ENCODE data around the gene GDAP1L1.
"Not testable (repeated sequence)": the region's sequence is repeated elsewhere in the genome, so short reads cannot be mapped to it uniquely, and the experiment has no call there.

The GDAP1L1 gene

DNA sequence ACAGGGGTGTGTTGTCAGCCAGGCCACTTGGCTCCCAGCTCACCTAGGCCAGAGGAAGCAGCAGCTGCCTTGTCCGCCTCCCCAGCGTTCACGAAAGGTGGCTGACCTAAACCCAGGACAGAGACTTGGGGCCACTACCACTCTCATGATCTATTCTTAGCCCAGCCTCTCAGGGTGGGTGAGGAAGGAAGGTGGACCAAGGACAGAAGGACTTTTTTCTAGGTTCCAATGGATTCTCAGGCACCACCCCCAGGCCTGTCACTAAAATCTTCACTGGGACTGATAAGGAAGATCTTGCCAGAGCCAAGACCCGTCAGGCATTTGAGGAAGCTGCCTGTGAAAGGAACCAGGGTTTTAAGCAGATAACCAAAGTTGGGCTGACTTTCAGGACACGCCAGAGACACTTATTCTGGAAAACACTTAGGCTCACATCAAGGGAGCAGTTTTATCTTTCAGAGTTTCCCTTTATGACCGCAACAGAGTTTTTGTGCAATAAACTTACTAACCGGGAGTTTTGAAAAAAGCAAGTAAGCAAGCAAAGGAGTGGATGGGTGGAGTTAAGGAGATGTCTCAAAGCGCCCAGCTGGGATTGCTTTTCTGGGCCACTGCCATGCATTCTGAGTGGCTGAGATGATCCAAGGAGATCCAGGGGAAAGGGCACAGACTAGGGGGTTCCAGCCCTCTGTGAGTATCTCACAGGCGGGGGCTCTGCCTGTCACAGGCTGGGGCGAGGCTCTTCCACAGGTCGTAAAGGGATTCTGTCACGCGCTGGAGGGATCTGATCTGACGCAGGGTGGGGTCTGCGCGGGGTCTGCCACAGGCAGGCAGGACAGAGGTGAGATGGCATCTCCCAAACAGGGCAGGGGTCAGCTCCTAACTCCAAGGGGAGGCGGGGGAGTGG is 62.9 kb downstream of the GDAP1L1 start:
- no peak for DNase-seq (ENCODE audit: low spot score in 2 of 2)
- H3K4me3 ChIP-seq, result peak overlapping the region; percentile 77

DNA sequence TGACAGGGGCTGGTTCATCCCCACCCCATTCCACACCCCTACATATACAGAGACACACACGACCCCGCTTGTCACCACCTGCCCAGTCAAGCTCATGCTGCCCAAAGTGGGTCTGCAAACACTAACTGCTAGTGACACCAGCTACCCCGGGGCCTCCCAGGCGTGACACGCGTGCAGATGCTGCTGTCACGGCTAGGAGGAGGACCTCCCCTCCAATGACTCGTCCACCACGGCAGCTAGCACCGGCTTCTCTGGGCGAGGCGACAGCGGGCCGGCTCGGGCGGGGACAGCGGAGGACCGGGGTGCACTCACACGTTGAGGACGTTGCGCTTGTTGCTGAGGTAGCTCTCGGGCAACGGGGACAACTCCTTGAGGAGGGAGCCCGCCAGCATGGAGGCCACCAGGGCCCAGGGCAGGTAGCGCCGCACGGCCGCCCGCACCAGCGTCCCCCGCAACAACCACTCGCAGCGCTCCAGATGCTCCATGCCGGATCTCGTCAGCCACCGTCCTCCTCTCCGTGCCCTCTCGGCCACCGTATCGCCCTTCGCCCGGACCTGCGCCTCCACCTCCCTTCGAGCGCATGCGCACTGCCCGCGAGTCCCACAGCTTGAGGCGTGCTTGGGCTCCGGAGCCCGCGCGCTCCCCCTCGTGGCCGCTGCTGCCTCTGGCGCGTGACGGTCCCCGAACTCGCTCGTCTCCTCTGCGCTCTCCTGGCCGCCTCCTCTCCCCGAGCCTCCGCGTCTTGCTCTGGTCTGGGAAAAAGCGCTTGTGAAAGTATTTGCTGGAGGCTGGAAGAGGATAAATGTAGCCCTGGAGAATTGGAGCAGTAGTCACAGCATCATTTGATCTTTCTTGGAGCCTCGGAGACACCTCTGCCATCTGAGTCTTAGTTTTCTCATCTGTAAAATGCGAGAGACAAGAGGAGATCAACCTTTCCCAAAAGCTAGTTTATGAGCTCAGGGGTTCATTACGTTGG is 63.8 kb downstream of the GDAP1L1 start, which contains the start of gene FITM2:
Gene FITM2 (minus strand): TSS at position 539 of the 976 bp plus-strand sequence. CDS start 54 bp downstream, at position 485.
- Histone ChIP-seq H3K27me3 (ENCODE audit: low read depth) (no peaks in the 10 kb centered on the region), H3K36me3 (replicated peaks) (no peaks in the 10 kb centered on the region), H3K4me1 (no peaks in the 10 kb centered on the region), H3K4me3 (peak within 1 kb of the TSS; percentile 77), H3K9me3 (no peaks in the 10 kb centered on the region)
- peak; percentile 85 to 98 for DNase-seq (ENCODE audit: low spot score in 2 of 2)
- in situ Hi-C loops (cut with MboI; ENCODE audit: low sequenced_read_pairs), result loop anchor here (5.0 kb wide), 1 partner anchor 94 kb away; no protein-coding TSS in a partner anchor

More for the DNA sequence above, 62.9 kb downstream of the GDAP1L1 start:
- in situ Hi-C loops (cut with MboI; ENCODE audit: low sequenced_read_pairs), result loop anchor here (5.0 kb wide), 1 partner anchor 93 kb away; no protein-coding TSS in a partner anchor
- H3K36me3 ChIP-seq (replicated peaks), result no peaks in the 10 kb centered on the region
- no peaks in the 10 kb centered on the region for H3K27me3 ChIP-seq (ENCODE audit: low read depth)
- no peaks in the 10 kb centered on the region for H3K9me3 ChIP-seq
- H3K4me1 ChIP-seq, result no peaks in the 10 kb centered on the region

DNA sequence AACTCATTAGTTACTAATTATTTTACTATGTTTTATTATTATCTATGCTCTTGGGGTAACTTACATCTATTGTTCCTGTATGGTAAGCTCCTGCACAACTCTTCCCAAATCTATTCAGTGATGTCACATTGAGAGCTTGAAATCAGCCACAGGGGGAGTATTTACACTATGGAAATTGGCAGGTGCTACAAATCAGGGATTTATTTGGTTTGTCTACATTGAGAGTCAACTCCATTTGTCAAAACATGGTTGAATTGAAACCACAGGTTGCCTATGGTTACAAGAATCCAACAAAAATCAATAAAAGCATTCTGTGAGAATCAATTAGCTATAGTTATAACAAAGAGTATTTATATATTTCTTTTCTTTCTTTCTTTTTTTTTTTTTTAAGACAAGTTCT is 67.8 kb downstream of the GDAP1L1 start:
- Histone ChIP-seq H3K27me3 (ENCODE audit: low read depth) (no peaks in the 10 kb centered on the region; the same call in 1 of the 2 replicates), H3K36me3 (replicated peaks) (no peaks in the 10 kb centered on the region), H3K4me1 (no peaks in the 10 kb centered on the region), H3K4me3 (no peak overlapping the region), H3K9me3 (no peaks in the 10 kb centered on the region)
- DNase-seq (ENCODE audit: low spot score in 2 of 2), result no peak
- in situ Hi-C loops (cut with MboI; ENCODE audit: low sequenced_read_pairs), result loop anchor here (5.0 kb wide), 1 partner anchor 98 kb away; no protein-coding TSS in a partner anchor

DNA sequence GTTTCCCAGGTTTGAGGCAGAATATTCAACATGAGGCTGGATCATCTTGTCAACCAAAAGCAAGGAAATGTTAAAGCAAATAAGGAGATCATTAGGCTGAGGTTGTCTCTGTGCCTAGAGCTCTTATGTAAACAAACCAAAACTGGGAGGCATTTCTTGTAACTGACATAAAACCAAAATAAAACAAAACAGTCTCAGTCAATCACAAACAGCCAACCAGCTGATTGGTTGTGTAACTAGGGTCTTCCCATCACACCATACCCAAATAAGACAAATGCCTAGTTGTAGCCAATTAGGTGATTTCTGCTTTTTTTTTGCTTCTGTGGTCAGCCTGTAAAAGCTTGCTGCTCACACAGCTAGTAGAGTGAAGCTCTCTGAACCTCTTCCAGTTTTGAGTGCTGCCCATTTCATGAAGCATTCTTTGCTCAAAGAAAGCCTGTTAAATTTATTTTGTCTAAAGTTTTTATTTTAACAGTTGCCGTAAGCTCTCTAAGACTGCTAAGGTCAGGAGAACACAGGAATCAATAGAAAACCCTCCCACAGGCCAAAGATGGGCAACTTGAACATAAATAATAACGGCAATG is 72.8 kb downstream of the GDAP1L1 start:
- H3K4me1 ChIP-seq, result no peaks in the 10 kb centered on the region
- DNase-seq (ENCODE audit: low spot score in 2 of 2), result no peak
- no peaks in the 10 kb centered on the region; the same call in 1 of the 2 replicates for H3K27me3 ChIP-seq (ENCODE audit: low read depth)
- H3K9me3 ChIP-seq, result no peaks in the 10 kb centered on the region
- H3K4me3 ChIP-seq, result no peak overlapping the region
- in situ Hi-C loops (cut with MboI; ENCODE audit: low sequenced_read_pairs), result no loop called here
- H3K36me3 ChIP-seq (replicated peaks), result no peaks in the 10 kb centered on the region

DNA sequence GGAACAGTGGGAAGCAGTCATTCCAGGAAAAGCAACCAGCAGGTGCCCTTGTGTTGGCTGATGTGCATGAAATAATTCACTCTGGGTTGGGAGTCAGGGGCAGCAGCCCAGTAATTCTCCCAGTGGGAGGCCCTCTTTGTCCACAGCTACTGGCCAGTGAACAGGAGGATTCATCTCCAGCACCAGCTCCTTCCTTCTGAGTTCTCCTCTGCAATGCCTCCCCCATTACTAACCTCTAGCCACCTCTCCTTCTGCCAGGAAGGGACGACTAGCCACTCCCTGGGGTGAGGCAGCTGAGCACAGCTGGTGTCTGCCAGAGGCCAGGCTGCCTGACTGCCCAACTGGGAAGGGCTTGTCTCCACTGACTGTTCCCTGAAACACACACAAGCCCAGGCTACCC is 77.2 kb downstream of the GDAP1L1 start:
- H3K27me3 ChIP-seq (ENCODE audit: low read depth), result no peaks in the 10 kb centered on the region
- in situ Hi-C loops (cut with MboI; ENCODE audit: low sequenced_read_pairs), result no loop called here
- H3K9me3 ChIP-seq, result no peaks in the 10 kb centered on the region
- no peaks in the 10 kb centered on the region for H3K4me1 ChIP-seq
- H3K36me3 ChIP-seq (replicated peaks), result no peaks in the 10 kb centered on the region
- H3K4me3 ChIP-seq, result no peak overlapping the region
- no peak for DNase-seq (ENCODE audit: low spot score in 2 of 2)

DNA sequence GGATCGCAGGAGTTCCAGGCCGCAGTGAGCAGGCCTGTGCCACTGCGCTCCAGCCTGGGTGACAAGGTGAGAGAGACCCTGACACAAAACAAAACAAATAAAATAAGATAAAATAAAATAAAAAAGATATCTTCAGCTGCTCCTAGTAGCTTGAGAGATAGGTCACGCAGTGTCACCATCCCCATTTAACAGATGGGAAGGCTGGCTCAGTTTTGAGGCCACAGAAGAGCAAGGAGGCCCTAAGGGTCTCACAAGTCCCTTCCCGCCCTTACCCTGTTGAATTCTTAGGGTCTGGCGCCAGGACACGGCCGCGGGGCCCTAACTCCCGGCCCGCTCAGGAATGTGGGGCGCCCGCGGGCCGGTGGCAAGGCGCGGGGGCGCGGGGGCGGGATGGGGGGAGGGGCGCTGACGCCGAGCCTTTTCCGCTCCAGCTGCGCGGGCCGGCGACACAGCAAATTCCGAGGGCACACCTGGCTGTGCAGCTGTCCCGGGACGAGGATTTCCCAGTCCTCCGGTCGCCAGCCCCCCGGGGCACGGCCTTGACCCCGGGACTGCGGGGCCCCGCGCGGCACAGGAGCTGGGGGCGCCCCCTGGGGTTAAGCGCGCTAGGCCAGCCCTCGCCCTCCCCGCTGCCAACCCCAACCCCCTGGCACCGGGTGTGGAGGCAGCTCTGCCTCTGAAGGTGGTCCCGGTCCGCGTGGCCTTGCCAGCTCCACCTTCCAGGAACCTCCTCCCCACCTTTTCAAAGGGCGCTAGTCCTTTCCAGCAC is 79.5 kb downstream of the GDAP1L1 start:
- H3K36me3 ChIP-seq (replicated peaks), result no peaks in the 10 kb centered on the region
- no peaks in the 10 kb centered on the region for H3K27me3 ChIP-seq (ENCODE audit: low read depth)
- no peaks in the 10 kb centered on the region for H3K4me1 ChIP-seq
- no peak overlapping the region for H3K4me3 ChIP-seq
- H3K9me3 ChIP-seq, result no peaks in the 10 kb centered on the region
- in situ Hi-C loops (cut with MboI; ENCODE audit: low sequenced_read_pairs), result no loop called here
- DNase-seq (ENCODE audit: low spot score in 2 of 2), result no peak

DNA sequence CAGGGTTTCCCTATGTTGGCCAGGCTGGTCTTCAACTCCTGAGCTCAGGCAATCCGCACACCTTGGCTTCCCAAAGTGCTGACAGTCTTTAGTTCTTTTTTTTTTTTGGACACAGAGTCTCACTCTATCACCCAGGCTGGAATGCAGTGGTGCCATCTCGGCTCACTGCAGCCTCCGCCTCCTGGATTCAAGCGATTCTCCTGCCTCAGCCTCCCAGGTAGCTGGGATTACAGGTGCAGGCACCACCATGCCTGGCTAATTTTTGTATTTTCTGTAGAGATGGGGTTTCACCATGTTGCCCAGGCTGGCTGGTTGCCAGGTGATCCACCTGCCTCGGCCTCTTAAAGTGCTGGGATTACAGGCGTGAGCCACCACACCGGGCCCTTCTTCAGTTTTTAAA is 80.6 kb downstream of the GDAP1L1 start:
- in situ Hi-C loops (cut with MboI; ENCODE audit: low sequenced_read_pairs); H3K4me3 ChIP-seq; H3K9me3 ChIP-seq; H3K36me3 ChIP-seq (replicated peaks); H3K4me1 ChIP-seq; DNase-seq (ENCODE audit: low spot score in 2 of 2); H3K27me3 ChIP-seq (ENCODE audit: low read depth): not testable (repeated sequence)

DNA sequence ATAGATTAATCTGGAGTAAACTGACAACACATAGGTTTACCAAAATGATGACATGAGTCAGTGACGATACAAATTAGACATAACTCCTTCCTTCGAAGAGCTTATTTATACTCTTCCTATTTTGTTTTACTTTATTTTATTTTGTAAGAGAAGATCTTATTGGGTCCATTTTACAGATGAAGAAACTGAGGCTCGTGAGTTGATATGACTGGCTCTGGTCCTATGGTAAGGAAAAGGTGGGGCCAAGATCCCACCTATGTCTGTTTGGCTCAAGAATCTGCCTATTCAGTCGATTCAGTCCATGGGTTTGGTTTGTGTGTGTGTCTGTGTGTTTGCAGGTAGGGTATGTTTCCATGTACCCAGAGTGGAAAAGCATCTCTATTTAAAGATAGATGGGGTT is 81.3 kb downstream of the GDAP1L1 start:
- Histone ChIP-seq H3K4me3 (no peak overlapping the region), H3K27me3 (ENCODE audit: low read depth) (no peaks in the 10 kb centered on the region)
- in situ Hi-C loops (cut with MboI; ENCODE audit: low sequenced_read_pairs), result no loop called here

More for the DNA sequence above, 81.3 kb downstream of the GDAP1L1 start:
- no peak for DNase-seq (ENCODE audit: low spot score in 2 of 2)
- Histone ChIP-seq H3K36me3 (replicated peaks) (no peaks in the 10 kb centered on the region), H3K9me3 (no peaks in the 10 kb centered on the region), H3K4me1 (no peaks in the 10 kb centered on the region)
